GM21515 (cell line): ENCODE results near the gene ANKHD1.
"Not testable (repeated sequence)": the region's sequence is repeated elsewhere in the genome, so short reads cannot be mapped to it uniquely, and the experiment has no call there.

ENCODE experiments used
- ATAC-seq: cut with Tn5 transposase; IDR thresholded peaks from one replicate; pipeline ENCODE4 v1.9.1; 2021; ENCODE audit not compliant: unreplicated experiment

ANKHD1 gene

GRCh38 chr5:140421375-140421774 is 19.7 kb downstream of the ANKHD1 start:
- ATAC-seq = not testable (repeated sequence)

- no peak for ATAC-seq
Observed at GRCh38 chr5:140423609-140424008, 22.0 kb downstream of the ANKHD1 start.

GRCh38 chr5:140424135-140424534 is 22.5 kb downstream of the ANKHD1 start:
- ATAC-seq = no peak

GRCh38 chr5:140427726-140428125 is 26.1 kb downstream of the ANKHD1 start:
- not testable (repeated sequence) for ATAC-seq

DNA sequence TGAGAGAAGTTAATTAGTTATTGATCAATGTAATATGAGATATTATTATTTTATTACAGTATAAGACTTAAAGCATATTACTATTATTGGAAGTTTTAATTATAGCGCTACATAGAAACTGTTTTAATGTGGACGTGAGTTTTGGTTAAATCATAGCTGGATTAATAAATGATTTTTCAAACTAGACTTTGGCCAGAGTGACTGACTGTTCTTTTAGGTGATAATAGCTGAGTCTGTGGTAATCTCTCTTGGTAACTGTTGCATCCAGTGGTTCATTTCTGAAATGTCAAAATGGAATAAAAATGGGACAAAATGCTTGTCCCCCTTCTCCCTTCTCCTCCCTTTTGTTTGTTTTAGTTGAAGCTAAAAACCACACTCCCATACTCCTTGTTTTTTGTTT is 28.1 kb downstream of the ANKHD1 start:
- ATAC-seq = no peak

DNA sequence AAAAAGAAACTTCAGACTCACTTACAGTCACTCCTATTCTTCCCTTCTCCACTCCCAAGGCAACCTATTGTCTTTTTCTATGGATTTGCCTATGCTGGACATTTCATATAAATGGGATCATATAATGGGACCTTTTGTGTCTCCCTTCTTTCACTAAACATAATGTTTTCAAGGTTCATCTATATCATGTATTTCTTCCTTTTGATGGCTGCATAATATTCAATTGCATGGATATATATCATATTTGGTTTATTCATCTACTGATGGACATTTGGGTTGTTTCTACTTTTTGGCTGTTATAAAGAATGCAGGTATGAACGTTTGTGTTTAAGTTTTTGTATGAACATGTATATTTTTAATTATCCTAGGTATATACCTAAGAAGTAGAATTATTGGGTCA is 30.6 kb downstream of the ANKHD1 start:
- ATAC-seq = no peak

DNA sequence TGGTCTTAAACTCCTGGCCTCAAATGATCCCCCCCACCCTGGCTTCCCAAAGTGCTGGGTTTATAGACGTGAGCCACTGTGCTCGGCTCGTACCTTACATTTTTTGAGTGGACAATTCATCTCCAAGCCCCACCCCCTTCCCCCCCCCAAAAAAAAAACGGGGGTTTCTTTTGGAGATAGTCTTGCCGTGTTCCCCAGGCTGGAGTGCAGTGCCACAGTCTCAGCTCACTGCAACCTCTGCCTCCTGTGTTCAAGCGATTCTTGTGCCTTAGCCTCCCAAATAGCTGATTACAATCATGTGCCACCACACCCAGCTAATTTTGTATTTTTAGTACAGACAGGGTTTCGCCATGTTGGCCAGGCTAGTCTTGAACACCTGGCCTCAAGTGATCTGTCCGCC is 31.3 kb downstream of the ANKHD1 start:
- no peak for ATAC-seq

GRCh38 chr5:140457368-140457767 is 55.7 kb downstream of the ANKHD1 start:
- not testable (repeated sequence) for ATAC-seq

DNA sequence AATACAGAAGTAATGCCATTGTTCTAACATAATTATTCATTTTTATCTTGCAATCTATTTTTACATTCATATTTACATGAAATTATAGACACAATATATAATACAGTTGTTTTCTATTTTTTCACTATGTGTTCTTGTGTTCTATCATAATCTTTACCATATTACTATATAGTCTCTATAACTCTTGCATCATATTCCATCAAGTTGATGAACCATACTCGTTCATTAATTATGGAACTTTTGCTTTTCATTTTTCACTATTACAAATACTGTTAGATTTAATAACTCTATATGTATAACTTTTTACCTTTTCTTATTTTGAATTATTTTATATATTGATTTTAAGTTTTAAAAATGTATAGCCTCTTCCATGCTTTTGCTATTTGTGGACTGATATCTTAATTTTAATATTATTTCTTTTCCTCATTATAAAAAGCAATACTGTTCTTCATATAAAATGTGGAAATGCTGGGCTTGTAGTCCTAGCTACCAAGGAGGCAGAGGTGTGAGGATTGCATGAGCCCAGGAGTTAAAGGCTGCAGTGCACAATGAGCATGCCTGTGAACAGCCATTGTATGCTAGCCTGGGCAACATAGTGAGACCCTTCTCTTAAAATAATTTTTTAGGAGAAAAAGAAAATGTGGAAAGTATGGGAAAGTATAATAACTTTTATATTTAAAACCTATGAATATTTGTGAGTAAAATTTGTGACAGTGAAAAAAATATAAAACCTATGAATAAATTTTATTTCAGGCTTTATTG is 65.5 kb downstream of the ANKHD1 start:
- no peak for ATAC-seq

DNA sequence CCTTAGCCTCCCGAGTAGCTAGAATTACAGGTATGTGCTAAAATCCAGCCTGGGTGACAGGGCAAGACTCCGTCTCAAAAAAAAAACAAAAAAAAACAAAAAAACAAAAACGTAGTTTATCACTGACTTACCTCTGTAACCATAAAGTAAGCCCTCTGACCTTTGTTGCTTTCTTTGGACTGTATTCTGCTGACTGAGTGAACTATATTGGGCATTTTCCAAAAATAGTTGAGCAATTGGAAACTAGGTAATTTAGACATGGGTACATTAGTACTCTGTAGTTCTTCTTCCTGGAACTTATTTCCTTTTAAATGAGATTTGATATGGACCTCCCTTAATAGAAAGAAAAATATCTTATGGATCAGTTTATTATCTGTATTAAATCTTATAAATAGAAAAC is 66.6 kb downstream of the ANKHD1 start:
- no peak for ATAC-seq

DNA sequence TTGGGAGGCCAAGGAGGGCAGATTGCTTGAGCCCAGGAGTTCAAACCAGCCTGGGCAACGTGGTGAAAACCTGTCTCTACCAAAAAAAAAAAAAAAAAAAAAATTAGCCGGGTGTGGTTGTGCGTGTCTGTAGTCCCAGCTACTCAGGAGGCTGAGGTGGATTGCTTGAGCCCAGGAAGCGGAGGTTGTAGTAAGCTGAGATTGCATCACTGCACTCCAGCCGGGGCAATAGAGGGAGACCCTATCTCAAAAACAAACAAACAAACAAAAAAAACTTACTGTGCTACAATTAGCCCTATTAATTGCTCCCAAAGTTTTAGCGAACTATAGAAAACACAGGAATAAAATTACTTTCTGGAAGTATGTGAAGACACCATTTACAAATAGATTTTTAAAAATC is 67.6 kb downstream of the ANKHD1 start:
- no peak for ATAC-seq

- ATAC-seq = no peak
Observed at GRCh38 chr5:140480310-140481014, 78.8 kb downstream of the ANKHD1 start.

DNA sequence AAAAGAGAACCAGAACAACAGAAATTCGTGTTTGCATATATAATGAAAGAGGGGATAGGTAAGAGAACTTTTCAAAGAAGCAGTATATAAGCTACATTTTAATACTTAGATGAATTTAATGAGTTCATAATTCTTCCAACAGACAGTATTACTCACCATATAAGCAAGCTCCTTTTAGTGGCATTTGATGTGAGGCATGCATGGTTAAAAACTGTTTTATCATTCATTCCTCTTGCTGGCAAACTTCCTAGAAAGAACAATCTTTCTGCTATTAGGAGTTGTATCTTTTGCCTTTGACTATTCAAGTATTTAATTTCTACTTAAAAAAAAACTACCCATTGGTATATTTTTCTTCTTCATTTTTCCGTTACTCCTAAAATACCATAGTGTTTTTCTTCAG is 80.1 kb downstream of the ANKHD1 start:
- no peak for ATAC-seq

DNA sequence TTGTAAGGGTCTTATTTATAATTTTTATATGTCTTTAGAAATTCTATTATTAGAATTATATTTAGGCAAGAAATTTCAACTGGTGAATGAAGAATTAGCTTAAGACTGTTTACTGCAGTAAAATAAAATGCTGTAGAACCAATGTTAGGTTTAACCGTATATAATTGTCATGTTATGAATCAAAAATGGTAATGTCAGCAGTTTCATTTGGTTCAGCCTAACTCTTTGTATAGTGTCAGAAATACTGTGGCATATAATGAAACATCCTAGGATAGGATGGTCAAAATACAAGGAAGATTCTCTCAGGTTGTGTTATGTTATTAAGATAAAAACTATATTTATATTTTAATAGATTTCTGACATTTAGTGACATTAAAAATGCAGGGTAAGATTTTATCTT is 81.4 kb downstream of the ANKHD1 start:
- ATAC-seq = no peak

DNA sequence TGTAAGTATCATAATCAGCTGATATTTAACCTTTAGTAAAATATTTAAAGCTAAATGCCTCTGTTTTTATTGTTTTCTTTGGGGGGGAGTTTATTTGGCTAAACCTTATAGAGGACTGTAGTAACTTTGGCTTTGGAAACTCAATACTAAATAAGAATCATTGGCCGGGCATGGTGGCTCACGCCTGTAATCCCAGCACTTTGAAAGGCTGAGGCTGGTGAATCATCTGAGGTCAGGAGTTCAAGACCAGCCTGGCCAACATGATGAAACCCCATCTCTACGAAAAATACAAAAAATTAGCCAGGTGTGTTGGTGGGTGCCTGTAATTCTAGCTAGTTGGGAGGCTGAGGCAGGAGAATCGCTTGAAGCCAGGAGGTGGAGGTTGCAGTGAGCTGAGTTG is 86.5 kb downstream of the ANKHD1 start:
- ATAC-seq = not testable (repeated sequence)

GRCh38 chr5:140488914-140489313 is 87.3 kb downstream of the ANKHD1 start:
- no peak for ATAC-seq

- ATAC-seq = no peak
Observed at GRCh38 chr5:140497897-140498296, 96.3 kb downstream of the ANKHD1 start.

DNA sequence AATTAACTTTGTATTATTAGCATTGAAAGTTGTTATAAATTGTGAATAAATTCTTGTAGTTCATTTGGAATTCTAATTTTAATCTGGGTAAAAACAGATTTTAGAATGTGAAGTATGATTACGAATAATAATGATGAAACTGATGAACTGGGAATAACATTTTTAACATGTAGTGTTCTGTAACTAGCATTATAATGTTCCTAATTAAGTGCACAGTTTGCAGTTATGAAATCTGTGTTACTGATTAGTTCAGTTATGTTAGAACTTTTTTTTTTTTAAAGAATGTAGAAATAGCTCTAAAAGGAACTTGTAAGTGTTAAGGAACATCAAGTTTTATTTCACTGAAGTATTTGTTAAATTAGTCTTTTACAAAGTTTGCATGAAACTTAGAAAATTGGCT is 97.0 kb downstream of the ANKHD1 start:
- ATAC-seq = no peak

GRCh38 chr5:140502834-140503233 is 101.2 kb downstream of the ANKHD1 start:
- no peak for ATAC-seq

GRCh38 chr5:140509898-140510297 is 108.3 kb downstream of the ANKHD1 start:
- no peak for ATAC-seq

GRCh38 chr5:140513124-140513523 is 111.5 kb downstream of the ANKHD1 start:
- ATAC-seq = no peak

GRCh38 chr5:140524003-140524402 is 122.4 kb downstream of the ANKHD1 start:
- no peak for ATAC-seq

GRCh38 chr5:140540227-140540626 is 138.6 kb downstream of the ANKHD1 start:
- no peak for ATAC-seq
